ENCODE measurements around the gene LSM14B.

Gene LSM14B

DNA sequence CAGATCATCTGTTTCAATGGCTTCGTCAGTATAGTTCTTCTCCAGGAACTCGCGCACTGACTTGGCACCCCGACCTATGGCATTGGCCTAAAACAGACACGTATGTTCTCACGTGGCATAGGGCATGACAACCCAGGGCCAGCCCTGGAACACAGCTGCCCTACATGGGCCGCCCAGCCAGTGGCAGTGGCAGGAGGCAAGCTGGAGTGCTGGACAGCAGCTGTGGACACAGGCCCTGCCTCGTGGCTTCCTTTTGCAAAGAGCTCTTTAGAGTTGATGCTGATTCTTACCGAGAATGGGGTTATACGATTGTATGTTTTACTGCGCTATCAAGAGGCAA is 15.9 kb downstream of the LSM14B start:
- Histone ChIP-seq H3K4me2 (no peak overlapping the region), H3K27me3 (no peaks in the 10 kb centered on the region), H3K9me3 (replicated peaks in 1 of 11) (no peaks in the 10 kb centered on the region), H3K27ac (no peak overlapping the region), H3K4me3 (no peak overlapping the region), H4K20me1 (peaks cover 78 to 99% (median 95%) of the 10 kb centered on the region in 11 experiments), H3K9ac (peak overlapping the region in 1 of 11 experiments; percentile 12; a peak in 1 of 22 replicates), H3K36me3 (peaks cover 60 to 79% (median 74%) of the 10 kb centered on the region in 11 experiments), H3K4me1 (peaks cover 49 to 70% (median 61%) of the 10 kb centered on the region in 10 experiments)
- no peak for TF ChIP-seq Cebpa-rat (IDR thresholded peaks at IDR 0.05)

DNA sequence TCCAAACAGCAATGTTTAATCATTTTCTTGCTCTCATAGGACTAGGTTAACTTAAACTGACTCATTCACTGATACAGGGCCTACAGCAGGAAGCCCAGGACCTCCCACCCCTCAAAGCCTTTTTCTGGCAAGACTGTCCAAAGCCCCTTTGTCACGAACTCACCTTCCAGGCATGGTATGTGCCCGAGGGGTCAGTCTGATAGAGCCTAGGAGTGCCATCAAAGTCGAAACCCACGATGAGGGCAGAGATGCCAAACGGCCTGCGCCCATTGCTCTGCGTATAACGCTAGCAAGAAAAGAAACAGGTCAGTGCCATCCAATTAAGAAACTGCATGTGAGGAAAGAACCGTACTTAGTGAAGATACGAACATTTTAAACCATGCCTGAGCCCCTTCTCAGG is 16.6 kb downstream of the LSM14B start:
- H3K27ac ChIP-seq: no peak overlapping the region
- peaks cover 78 to 94% (median 88%) of the 10 kb centered on the region in 11 experiments for H4K20me1 ChIP-seq

DNA sequence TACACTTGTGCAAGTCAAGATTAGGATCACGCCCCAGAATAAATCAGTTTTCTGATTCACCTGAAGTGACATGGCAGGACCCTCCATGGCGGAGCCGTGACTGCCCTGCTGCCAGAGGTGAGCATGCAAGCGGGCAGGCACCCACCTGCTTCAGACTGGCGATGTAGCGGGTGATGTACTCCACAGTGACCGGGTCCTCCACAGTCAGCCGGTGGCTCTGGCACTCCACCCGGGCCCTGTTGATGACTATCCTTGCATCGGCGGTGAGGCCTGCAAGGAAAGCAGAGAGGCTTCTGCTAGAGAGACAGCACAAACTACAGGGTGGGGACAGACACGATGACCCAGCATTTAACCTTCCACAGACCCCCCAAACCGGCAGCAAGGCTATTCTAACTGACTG is 17.4 kb downstream of the LSM14B start:
- Histone ChIP-seq H4K20me1 (peaks cover 79 to 95% (median 92%) of the 10 kb centered on the region in 11 experiments), H3K9ac (peak overlapping the region in 5 of 11 experiments; percentile 8 to 100 (median 17); a peak in 4 of 22 replicates), H3K4me2 (no peak overlapping the region), H3K9me3 (replicated peaks in 1 of 11) (no peaks in the 10 kb centered on the region), H3K36me3 (peaks cover 60 to 73% (median 68%) of the 10 kb centered on the region in 11 experiments), H3K27ac (no peak overlapping the region), H3K4me3 (no peak overlapping the region), H3K27me3 (no peaks in the 10 kb centered on the region), H3K4me1 (peaks cover 37 to 57% (median 48%) of the 10 kb centered on the region in 10 experiments)
- TF ChIP-seq Cebpa-rat (IDR thresholded peaks at IDR 0.05): no peak

More for the DNA sequence above, 16.6 kb downstream of the LSM14B start:
- peaks cover 42 to 62% (median 54%) of the 10 kb centered on the region in 10 experiments for H3K4me1 ChIP-seq
- H3K4me3 ChIP-seq: no peak overlapping the region
- no peaks in the 10 kb centered on the region for H3K27me3 ChIP-seq
- no peak for TF ChIP-seq Cebpa-rat (IDR thresholded peaks at IDR 0.05)
- H3K4me2 ChIP-seq: no peak overlapping the region
- H3K9me3 ChIP-seq (replicated peaks in 1 of 11): no peaks in the 10 kb centered on the region
- H3K9ac ChIP-seq: peak overlapping the region in 1 of 11 experiments; percentile 17; a peak in 1 of 22 replicates
- peaks cover 60 to 74% (median 70%) of the 10 kb centered on the region in 11 experiments for H3K36me3 ChIP-seq

GRCh38 chr20:62141043-62141396 is 18.7 kb downstream of the LSM14B start:
- Histone ChIP-seq H3K4me3 (peak overlapping the region; percentile 89 to 100 (median 99); a peak in 18 of 20 replicates), H3K27me3 (no peaks in the 10 kb centered on the region), H3K36me3 (peaks cover 49 to 70% (median 64%) of the 10 kb centered on the region in 11 experiments), H3K4me1 (peaks cover 39 to 57% (median 51%) of the 10 kb centered on the region in 10 experiments), H3K27ac (peak overlapping the region in 8 of 11 experiments; percentile 7 to 99 (median 98); a peak in 9 of 22 replicates), H4K20me1 (peaks cover 79 to 95% (median 92%) of the 10 kb centered on the region in 11 experiments), H3K9ac (peak overlapping the region; percentile 95 to 100 (median 99); a peak in 21 of 22 replicates), H3K4me2 (peak overlapping the region; percentile 87 to 98 (median 97)), H3K9me3 (replicated peaks in 1 of 11) (no peaks in the 10 kb centered on the region)
- TF ChIP-seq Cebpa-rat (IDR thresholded peaks at IDR 0.05): no peak

DNA sequence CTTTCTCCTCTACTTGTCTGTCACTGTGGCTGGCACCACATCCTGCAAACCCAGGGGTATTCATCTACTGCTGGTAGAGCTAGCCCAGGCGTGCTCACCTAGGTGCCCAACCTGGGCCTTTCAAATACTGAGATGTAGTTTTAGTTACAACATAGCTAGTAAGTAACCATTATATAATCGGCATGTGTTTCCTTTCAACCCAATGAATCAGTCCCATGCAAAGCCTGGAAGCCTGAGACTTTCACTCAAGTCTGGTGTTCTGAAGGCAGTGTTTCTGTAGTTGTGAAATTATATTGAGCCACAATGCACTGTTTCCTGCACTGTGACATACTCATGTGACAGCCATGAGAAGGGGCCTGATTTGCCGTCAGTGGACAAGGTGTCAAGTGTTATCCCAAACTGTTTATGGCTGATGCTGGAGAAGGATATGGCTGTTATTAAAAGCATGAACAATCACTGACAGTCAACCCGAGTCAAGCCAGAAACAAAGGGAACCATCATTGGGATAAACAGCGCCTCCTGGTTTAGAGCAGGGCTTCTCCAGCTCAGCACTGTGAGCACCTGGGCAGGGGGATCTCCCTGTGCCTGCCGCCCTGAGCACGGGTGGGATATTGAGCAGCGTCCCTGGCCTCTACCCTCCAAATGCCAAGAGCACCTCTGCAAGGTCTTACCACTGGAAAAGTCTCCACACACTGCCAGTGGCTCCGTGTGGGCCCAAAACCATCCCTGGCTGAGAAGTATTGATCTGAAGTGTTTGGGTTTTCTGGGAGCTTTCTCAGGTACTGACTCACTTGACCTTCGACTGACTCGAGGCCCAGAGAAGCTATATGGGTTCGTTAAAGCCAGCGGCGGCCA is 19.3 kb downstream of the LSM14B start:
- Histone ChIP-seq H3K9me3 (replicated peaks in 1 of 11) (no peaks in the 10 kb centered on the region), H3K36me3 (peaks cover 46 to 66% (median 59%) of the 10 kb centered on the region in 11 experiments), H3K4me1 (peaks cover 39 to 55% (median 51%) of the 10 kb centered on the region in 10 experiments), H3K4me2 (peak overlapping the region; percentile 87 to 98 (median 97)), H3K27me3 (no peaks in the 10 kb centered on the region), H3K27ac (peak overlapping the region; percentile 96 to 99 (median 99)), H4K20me1 (peaks cover 79 to 95% (median 92%) of the 10 kb centered on the region in 11 experiments), H3K4me3 (peak overlapping the region; percentile 89 to 100 (median 99)), H3K9ac (peak overlapping the region; percentile 95 to 100 (median 99))
- TF ChIP-seq Cebpa-rat (IDR thresholded peaks at IDR 0.05): no peak

- no peak for TF ChIP-seq Cebpa-rat (IDR thresholded peaks at IDR 0.05)
- peaks cover 79 to 95% (median 92%) of the 10 kb centered on the region in 11 experiments for H4K20me1 ChIP-seq
- no peaks in the 10 kb centered on the region for H3K9me3 ChIP-seq (replicated peaks in 1 of 11)
- H3K9ac ChIP-seq: peak overlapping the region; percentile 95 to 100 (median 99)
- peaks cover 38 to 58% (median 52%) of the 10 kb centered on the region in 11 experiments for H3K36me3 ChIP-seq
- peak overlapping the region; percentile 89 to 100 (median 99) for H3K4me3 ChIP-seq
- peak overlapping the region; percentile 96 to 99 (median 99) for H3K27ac ChIP-seq
- peaks cover 38 to 54% (median 45%) of the 10 kb centered on the region in 10 experiments for H3K4me1 ChIP-seq
- no peaks in the 10 kb centered on the region for H3K27me3 ChIP-seq
- H3K4me2 ChIP-seq: peak overlapping the region; percentile 87 to 98 (median 97)
These were observed 20.2 kb downstream of the LSM14B start for GRCh38 chr20:62142252-62143080.

GRCh38 chr20:62143081-62143956 is 21.0 kb downstream of the LSM14B start, which contains the start of the genes PSMA7 and SS18L1:
PSMA7 (minus strand) TSS chr20:62143394; CDS start chr20:62143303, 91 bp downstream.
SS18L1 (plus strand) TSS chr20:62143769; CDS start chr20:62143821, 52 bp downstream.
- no peak for TF ChIP-seq Cebpa-rat (IDR thresholded peaks at IDR 0.05)
- no peaks in the 10 kb centered on the region for H3K27me3 ChIP-seq
- H3K9ac ChIP-seq: peak within 1 kb of the TSS; percentile 95 to 100 (median 99)
- H3K9me3 ChIP-seq (replicated peaks in 1 of 11): no peaks in the 10 kb centered on the region
- peaks cover 38 to 48% (median 41%) of the 10 kb centered on the region in 10 experiments for H3K4me1 ChIP-seq
- peak within 1 kb of the TSS; percentile 96 to 99 (median 99) for H3K27ac ChIP-seq
- H3K4me3 ChIP-seq: peak within 1 kb of the TSS; percentile 89 to 100 (median 99)
- peaks cover 78 to 95% (median 92%) of the 10 kb centered on the region in 11 experiments for H4K20me1 ChIP-seq
- peaks cover 30 to 49% (median 44%) of the 10 kb centered on the region in 11 experiments for H3K36me3 ChIP-seq
- H3K4me2 ChIP-seq: peak within 1 kb of the TSS; percentile 87 to 98 (median 97)
